Suprapubic skin (tissue), 4 donors: Measurements from ENCODE around the gene IPPK. TPM values are rescaled to one million over a fixed set of nuclear protein-coding genes. Genes with fewer than 3 reads are reported as not detected.
A peak's percentile ranks its signal among the peaks of the same experiment; 100 is the strongest.

Experiments used
- DNase-seq, 2 donors: peaks; one replicate each; pipeline ENCODE4 v3.0.0-alpha.2; 2019; ENCODE audit warnings: low spot score in 2 of 2
- H3K27ac ChIP-seq: fragments of 200-600 bp; sonication (generic); one replicate; pipeline ENCODE4 v1.5.1; 2019
- H3K27me3 ChIP-seq: fragments of 200-600 bp; sonication (generic); one replicate; pipeline ENCODE4 v1.5.1; 2019
- H3K36me3 ChIP-seq: fragments of 200-600 bp; sonication (generic); one replicate; pipeline ENCODE4 v1.5.1; 2019
- H3K4me1 ChIP-seq: fragments of 200-600 bp; sonication (generic); one replicate; pipeline ENCODE4 v1.5.1; 2019
- H3K4me3 ChIP-seq: fragments of 200-600 bp; sonication (generic); one replicate; pipeline ENCODE4 v1.5.1; 2019; ENCODE audit warnings: mild to moderate bottlenecking
- H3K9me3 ChIP-seq: fragments of 200-600 bp; sonication (generic); one replicate; pipeline ENCODE4 v1.5.1; 2019
- CTCF ChIP-seq, 2 donors: fragments of 200-600 bp in 1 of 2; fragments of 450-650 bp in 1 of 2; sonication (generic) in 1 of 2; IDR thresholded peaks; one replicate each; pipeline ENCODE4 v1.5.1; 2016 to 2019; ENCODE audit warnings: antibody characterized with exemption in 2 of 2, mild to moderate bottlenecking in 1 of 2, moderate library complexity in 1 of 2
- EP300 ChIP-seq: sonication (generic); formaldehyde crosslinking; IDR thresholded peaks from one replicate; pipeline ENCODE4 v1.6.1; 2017; ENCODE audit warnings: antibody characterized with exemption
- POLR2A ChIP-seq, 2 donors: fragments of 450-650 bp; IDR thresholded peaks; one replicate each; pipeline ENCODE4 v1.6.1; 2017; ENCODE audit warnings: antibody characterized with exemption in 2 of 2, mild to moderate bottlenecking in 2 of 2, moderate library complexity in 2 of 2
- POLR2AphosphoS5 ChIP-seq, 3 donors: sonication (generic); formaldehyde crosslinking; IDR thresholded peaks; one replicate each; pipeline ENCODE4 v1.6.1; 2017; ENCODE audit warnings: antibody characterized with exemption in 3 of 3
- WGBS: methylation state at CpG from one replicate; pipeline ENCODE4 v1.1.5; 2018; 5-methylcytosine and 5-hydroxymethylcytosine counted together
- total RNA-seq, 4 donors: library from RNA; depleted of rRNA; stranded (reverse); fragments of >200 nt; gene quantifications; one replicate each; pipeline ENCODE4 v1.1.0, GENCODE V29; 2016

IPPK gene
- total RNA-seq, 4 donors from 2014 or later: 45.0 to 53.6 (median 50.0) TPM

- Histone ChIP-seq H3K36me3 (peaks cover 87% of the 10 kb centered on the region), H3K9me3 (no peaks in the 10 kb centered on the region), H3K4me1 (peaks cover 40% of the 10 kb centered on the region), H3K4me3 (no peak overlapping the region), H3K27ac (peak overlapping the region; percentile 78), H3K27me3 (no peaks in the 10 kb centered on the region)
- no CpG with 5 or more reads among the region's 4 CpGs for WGBS
- TF ChIP-seq EP300: no peak
- TF ChIP-seq CTCF (IDR thresholded peaks at IDR 0.05): peak; percentile 80 to 88
- peak; percentile 88 for DNase-seq
Measured at GRCh38 chr9:92716557-92716956, 46.6 kb upstream of the IPPK start.

GRCh38 chr9:92715488-92716231 lies 45.7 kb upstream of the IPPK start:
- Histone ChIP-seq H3K36me3 (peaks cover 85% of the 10 kb centered on the region), H3K4me3 (no peak overlapping the region), H3K4me1 (peaks cover 49% of the 10 kb centered on the region), H3K27ac (peak overlapping the region; percentile 78), H3K9me3 (no peaks in the 10 kb centered on the region), H3K27me3 (no peaks in the 10 kb centered on the region)
- WGBS: 37% methylated on average over 12 of the region's 17 CpGs
- DNase-seq: peak; percentile 67 to 83
- TF ChIP-seq EP300 (no peak), POLR2AphosphoS5 (IDR thresholded peaks at IDR 0.05) (peak in 1 of 3 donors; percentile 54), CTCF (IDR thresholded peaks at IDR 0.05) (no peak), POLR2A (IDR thresholded peaks at IDR 0.05) (no peak)

- 79% methylated on average over 16 of the region's 34 CpGs for WGBS
- Histone ChIP-seq H3K36me3 (peaks cover 81% of the 10 kb centered on the region), H3K27me3 (no peaks in the 10 kb centered on the region), H3K27ac (peak overlapping the region; percentile 78), H3K4me1 (peaks cover 56% of the 10 kb centered on the region), H3K9me3 (no peaks in the 10 kb centered on the region), H3K4me3 (no peak overlapping the region)
- no peak for TF ChIP-seq POLR2A (IDR thresholded peaks at IDR 0.05)
- TF ChIP-seq POLR2AphosphoS5 (IDR thresholded peaks at IDR 0.05): no peak
- no peak for TF ChIP-seq CTCF (IDR thresholded peaks at IDR 0.05)
- no peak for TF ChIP-seq EP300
- DNase-seq: peak; percentile 64 to 72
Measured at GRCh38 chr9:92714787-92715487, 45.0 kb upstream of the IPPK start.

GRCh38 chr9:92714016-92714415 lies 44.1 kb upstream of the IPPK start:
- no peak for TF ChIP-seq EP300
- TF ChIP-seq CTCF (IDR thresholded peaks at IDR 0.05): no peak
- no peak for TF ChIP-seq POLR2A (IDR thresholded peaks at IDR 0.05)
- no peak for TF ChIP-seq POLR2AphosphoS5 (IDR thresholded peaks at IDR 0.05)
- Histone ChIP-seq H3K27ac (no peak overlapping the region), H3K9me3 (no peaks in the 10 kb centered on the region), H3K27me3 (no peaks in the 10 kb centered on the region), H3K4me3 (no peak overlapping the region), H3K36me3 (peaks cover 80% of the 10 kb centered on the region), H3K4me1 (peaks cover 65% of the 10 kb centered on the region)
- no peak for DNase-seq
- WGBS: 73% methylated on average over 2 of the region's 3 CpGs

- WGBS: 91% methylated on average over 15 of the region's 15 CpGs
- no peak for DNase-seq
- TF ChIP-seq CTCF (IDR thresholded peaks at IDR 0.05): no peak
- TF ChIP-seq POLR2A (IDR thresholded peaks at IDR 0.05): no peak
- no peak for TF ChIP-seq POLR2AphosphoS5 (IDR thresholded peaks at IDR 0.05)
- TF ChIP-seq EP300: no peak
- Histone ChIP-seq H3K36me3 (peaks cover 77% of the 10 kb centered on the region), H3K9me3 (no peaks in the 10 kb centered on the region), H3K4me3 (no peak overlapping the region), H3K27ac (no peak overlapping the region), H3K27me3 (no peaks in the 10 kb centered on the region), H3K4me1 (peaks cover 68% of the 10 kb centered on the region)
Measured at GRCh38 chr9:92713528-92713927, 43.6 kb upstream of the IPPK start.
